Left ventricle myocardium superior (tissue), 1 donor: ENCODE results near the gene ZNF385A. TPM values are rescaled to one million over a fixed set of nuclear protein-coding genes. Genes with fewer than 3 reads are reported as not detected.

Source experiments
- ATAC-seq: fragments of 200-7000 bp; cut with Tn5 transposase; one replicate; pipeline ENCODE4 v1.9.1; 2020; ENCODE audit warnings: mild to moderate bottlenecking, moderate library complexity
- DNase-seq: peaks from one replicate; pipeline ENCODE4 v3.0.0-alpha.2; 2020
- intact Hi-C: fragments of 100-400 bp; cut with micrococcal nuclease; formaldehyde crosslinking; loops from one replicate; pipeline ENCODE4 v1.11.0; 2022
- total RNA-seq: library from RNA; stranded (reverse); fragmentation: NEBNext Ultra II Directional; extraction: Animal tissue kit (Norgen Biotek cat#: 25700); gene quantifications from one replicate; pipeline ENCODE4 v1.2.1, GENCODE V29; 2021
- donor health status: DM: no; HTN: yes; CAD: no; lungs with severe emphysema.

The ZNF385A gene
- total RNA-seq, 1 donor from 2014 or later, result 7.7 TPM

DNA sequence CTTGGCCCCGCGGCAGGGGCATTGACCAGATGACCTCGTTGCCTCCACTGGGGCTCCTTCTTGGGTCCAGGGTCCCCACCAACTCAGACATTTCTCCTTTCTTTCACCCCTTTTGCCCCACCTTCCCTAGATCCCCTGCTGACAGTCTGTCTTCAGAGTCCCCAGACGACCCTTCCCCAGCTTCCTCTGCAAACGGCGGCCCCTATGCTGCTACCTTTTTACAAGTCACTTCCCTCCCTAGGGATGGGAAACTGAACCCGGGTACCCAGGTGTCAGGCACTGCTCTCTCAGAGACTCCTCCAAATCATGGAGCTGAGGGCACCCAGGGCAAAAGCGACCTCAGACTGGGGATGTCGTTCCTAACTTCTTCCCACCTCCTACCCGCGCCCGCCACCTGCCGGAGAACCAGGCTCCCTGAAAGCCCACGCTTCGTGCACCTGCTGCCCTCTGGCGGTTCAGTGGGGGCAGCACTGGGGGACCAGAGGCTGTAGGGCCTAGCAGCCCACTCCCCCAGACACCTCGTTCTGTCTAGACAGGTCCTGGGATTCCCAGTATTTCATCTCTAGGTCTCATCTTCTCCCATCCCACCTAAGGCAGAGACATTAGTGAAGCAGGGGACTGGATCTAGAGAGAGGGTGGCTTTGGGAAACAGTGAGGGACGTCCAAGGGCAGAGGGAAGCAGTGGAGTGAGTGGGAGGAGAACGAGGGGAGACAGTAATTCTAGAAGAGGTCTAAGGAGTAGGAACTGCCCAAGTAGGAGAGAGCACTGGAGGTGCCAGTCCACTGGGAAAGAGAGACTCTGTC is 4.9 kb downstream of the ZNF385A start:
- peak; percentile 96 for DNase-seq
- ATAC-seq, result peak; percentile 82
- intact Hi-C loops, result no loop called here

DNA sequence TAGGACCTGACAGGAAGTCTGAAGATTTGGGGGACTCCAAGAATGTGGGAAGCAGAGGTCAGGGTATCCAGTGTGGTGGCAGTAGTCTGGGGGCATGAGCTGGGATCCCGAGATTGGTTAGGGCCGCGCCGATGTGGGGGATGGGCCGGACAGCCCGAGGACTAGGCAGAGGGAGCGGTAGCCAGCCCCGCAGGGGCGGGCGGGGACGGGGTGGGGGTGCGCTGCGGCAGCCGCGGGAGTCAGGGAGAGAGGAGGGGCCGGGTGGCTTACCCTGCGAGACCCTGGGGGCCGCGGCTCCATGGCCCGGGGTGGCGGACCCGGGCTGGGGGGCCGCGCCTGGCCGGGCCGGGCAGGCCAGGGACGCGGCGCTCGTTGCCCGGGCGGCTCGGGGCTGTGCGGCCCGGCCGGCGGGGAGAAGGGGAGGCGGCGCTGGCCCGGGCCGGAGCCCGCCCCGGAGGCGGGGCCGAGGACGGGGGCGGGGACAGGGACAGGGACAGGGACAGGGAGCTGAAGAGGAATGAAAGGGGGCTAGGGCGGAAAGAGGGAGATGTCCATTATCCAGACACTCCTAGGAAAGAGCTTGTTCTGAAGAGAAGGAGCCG is 5.6 kb downstream of the ZNF385A start:
- DNase-seq (peak; percentile 87), ATAC-seq (peak; percentile 89)
- intact Hi-C loops, result no loop called here

DNA sequence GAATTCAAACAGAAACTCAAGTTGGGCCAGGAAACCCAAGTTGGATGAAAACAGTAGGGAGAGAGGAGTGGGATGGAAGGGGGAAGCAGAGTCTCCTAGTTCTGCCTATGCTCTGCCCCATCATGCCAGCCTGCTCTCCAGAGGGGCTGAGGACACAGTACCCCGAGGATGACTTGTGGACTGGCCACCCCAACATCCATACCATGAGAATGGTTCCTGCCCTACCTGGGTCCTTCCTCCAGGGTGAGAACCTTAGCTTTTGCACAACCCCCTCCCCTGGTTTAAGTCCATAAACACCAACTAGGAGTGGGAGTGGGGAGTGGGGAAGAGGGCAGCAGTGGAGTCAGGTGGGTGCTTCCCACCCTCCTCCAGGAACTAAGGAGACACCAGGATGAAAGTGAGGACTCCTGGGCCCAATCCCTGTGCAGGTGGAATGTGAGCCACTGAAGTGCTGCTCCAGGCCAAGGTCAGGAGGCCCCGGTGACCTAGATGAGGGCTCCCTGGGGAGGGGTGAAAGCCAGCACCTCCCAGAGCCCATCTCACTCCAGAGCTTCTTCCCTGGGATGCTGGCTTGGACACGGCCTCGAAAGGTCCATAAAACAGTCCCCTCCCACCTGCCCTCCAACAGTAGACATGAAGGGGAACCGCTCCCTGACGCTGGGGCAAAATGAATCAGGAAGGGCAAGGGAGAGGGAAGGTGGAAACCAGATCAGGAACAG is 6.6 kb downstream of the ZNF385A start:
- intact Hi-C loops, result no loop called here
- ATAC-seq (no peak), DNase-seq (no peak)

DNA sequence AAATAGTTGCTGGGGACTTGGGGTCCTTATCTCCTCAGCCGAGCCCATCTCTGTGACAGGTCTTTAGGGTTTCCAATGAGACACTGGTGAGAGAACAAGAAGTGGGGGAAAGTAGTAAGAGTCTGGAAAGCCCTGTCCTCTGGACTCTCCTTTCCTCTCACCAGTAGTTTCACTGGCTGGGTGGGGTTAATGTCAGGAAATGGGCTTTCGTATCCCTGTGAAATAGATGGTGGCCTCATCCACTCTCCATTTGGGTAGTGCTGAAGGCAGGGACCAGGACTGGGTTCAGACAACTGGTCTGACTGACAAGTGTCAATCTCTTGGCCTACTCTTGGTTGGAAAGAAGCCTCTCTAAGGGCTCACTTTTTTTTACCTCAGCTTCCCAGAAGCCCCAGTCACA is 7.5 kb downstream of the ZNF385A start:
- intact Hi-C loops, result no loop called here
- no peak for DNase-seq
- ATAC-seq, result no peak

DNA sequence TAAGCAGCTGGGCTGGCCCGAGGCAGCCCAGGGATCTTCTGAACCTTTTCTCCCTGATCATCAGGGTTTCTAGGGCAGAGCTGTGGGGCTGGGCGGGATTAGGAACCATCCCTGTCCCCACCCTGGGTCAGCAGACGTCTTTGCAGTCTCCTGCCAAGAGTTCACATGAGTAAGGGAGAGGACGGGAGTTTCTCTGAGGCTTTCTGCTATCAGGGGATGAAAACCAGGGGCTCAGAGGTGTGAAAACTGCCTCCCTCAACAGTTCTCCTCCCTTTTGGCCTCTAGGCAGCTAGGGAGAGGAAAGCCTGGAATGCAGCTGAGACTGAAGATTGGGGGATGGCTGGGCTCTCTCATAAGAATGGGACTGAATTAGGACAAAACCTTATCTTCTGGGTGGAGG is 7.9 kb downstream of the ZNF385A start:
- ATAC-seq, result peak; percentile 14
- intact Hi-C loops, result no loop called here

DNA sequence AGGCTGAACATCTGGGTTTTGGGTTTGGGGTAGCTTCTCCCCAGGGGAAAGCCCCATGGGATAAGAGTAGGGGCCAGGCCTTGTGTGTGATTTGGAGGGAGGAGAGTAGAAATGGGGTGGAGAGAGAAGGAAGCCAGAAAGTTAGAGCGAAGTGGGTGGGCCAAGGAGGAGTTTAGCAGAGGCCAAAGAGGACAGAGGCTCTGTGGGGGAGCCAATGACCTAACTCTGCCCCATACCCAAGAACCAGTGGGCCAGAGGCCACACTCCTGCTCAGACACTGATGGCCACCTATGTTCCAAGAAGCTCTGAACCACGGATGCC is 9.3 kb downstream of the ZNF385A start:
- intact Hi-C loops, result no loop called here
- DNase-seq (no peak), ATAC-seq (peak; percentile 2)

More for the DNA sequence above, 7.9 kb downstream of the ZNF385A start:
- peak; percentile 54 for DNase-seq

DNA sequence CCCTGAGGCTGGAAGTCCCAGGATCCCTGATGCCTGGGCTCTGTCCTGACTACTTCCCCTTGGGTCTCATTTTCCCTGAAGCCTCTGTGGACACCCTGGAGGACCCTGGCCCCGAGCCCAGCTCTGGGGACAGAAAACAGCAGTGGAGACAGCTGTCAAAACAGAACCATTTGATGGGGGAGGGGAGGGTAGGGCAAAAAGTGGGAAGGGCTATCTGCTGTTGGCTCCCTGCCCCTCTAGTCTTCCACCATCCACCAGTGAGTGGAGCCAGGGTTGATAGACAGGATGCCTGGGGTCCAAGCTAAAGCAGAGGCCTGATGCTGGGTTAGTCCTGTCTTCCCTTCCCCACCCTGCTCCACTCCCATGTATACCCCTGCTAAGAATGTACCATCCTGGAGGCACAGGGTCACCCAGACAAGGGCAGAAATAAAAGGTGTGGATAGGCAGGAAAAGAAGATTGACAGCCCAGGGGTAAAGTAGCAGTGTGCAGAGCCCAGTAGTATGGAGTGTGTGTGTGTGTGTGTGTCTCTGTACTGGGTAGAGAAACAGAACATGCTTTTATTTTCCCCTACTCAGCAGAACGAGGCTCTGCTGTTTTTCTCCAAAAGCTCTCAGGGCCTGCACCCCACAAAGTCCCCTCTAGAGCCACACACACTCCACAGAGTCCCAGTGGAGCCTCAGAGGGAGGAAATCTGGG is 9.8 kb downstream of the ZNF385A start:
- peak; percentile 74 for DNase-seq

DNA sequence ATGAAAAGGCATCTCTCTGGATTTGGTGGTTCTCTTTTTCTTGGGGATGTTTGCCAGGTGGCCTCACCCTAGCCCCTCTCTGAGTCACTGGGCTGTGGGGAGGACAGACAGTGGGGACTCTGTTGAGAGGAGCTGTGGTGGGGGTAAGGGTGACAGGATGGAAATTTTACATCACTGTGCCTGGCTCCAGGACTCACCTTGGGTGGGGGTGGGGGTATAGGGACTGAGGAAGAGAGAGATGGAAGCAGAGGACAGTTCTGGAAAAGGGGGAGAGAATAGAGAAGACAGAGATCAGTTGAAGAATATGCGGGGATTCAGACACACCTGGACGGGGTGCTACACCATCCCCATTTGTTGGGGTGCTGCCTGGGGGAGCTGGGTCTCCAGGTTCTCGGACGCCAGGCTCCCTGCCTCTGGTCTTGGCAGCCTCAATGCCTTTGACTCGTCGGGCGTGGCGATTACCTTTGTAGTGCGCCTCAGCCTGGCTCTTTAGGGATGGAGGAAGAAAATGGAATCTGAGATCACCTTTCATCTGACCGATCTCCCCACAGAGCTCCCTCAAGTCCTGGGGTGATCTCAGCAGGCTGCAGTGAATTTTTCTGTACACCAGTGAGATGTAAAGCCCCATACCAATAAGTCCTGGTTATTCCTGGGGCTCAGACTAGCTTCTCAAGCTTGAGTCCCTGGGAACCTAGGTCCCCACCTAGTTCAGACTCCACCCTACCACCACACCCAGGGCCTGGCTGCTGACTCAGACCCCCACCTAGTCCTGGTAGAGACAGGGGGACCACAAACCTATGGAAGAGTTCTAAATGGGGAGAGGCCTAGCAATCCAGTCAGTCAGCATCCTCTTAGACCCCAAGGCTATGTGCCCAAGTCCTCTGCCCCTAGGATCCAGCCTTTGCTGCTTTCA is 10.6 kb downstream of the ZNF385A start:
- no peak for ATAC-seq
- intact Hi-C loops, result no loop called here

More for the DNA sequence above, 9.8 kb downstream of the ZNF385A start:
- ATAC-seq, result peak; percentile 0
- intact Hi-C loops, result no loop called here

DNA sequence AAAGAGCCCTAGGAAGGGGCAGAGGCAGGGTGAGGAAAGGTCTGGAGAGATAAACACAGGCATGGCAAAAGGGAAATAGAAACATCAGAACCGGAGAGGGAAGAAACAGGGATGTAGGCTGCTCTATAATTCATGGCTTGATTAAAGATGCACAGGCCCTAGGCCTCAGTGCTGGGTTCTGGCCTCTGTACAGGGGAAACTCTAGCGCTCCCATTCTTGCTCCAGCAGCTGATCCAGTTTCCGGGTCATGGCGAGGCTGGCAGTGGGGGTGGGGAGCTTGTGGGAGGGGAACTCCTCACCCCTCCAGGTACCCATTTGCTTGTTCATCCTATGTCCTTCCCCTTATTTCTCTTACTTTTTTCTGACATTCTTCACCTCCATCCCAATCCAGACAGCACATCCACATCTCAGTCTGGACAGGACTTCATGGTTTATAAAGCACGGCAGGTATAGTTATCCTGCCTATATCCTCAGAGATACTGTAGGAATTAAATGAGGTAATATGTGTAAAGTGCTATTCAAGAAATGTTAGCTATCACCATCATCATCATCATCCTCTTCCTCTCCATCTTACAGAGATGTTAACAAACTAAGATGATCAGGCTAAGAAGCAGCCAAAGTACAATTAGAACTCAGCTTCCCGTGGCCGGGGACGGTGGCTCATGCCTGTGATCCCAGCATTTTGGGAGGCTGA is 12.3 kb downstream of the ZNF385A start:
- ATAC-seq (no peak), DNase-seq (peak; percentile 48)
- intact Hi-C loops, result no loop called here

More for the DNA sequence above, 10.6 kb downstream of the ZNF385A start:
- no peak for DNase-seq

DNA sequence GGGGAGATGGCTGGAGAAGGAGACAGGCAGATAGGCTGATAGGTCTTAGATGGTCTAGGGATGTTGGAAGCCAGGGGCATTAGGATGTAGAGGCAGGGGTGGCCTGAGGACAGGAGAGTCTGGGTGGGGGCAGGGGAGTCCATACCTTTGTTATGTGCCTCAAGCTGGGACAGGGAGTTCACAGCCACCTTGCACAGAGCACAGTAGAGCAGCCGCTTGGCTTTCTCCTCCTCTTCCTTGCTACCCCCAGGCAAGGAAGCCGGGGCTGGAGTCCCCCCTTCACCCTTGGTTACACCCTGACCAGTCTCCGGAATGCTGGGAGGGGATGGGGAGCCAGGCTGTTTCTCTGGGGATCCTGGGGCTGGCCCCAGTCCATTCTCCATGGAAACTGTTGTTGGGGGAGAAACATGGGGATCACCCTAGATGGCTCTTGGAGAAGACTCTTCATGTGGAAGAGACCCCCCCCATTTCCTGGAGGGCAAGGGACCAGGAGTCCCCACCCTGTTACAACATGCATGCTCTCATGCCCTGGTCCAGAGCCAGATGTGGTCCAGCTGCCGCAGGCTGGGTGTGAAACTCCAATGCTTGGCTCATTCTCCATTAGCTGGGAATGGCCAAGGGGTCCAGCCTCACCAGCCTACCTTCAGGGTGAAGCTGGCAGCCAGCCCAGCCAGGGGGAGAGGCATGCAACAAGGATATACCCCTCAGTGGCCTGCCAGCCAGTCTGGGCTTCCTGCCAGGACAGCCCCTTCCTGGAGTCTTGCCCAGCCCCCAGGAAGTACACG is 13.0 kb downstream of the ZNF385A start:
- intact Hi-C loops, result no loop called here
- peak; percentile 38 for ATAC-seq
- peak; percentile 84 for DNase-seq

DNA sequence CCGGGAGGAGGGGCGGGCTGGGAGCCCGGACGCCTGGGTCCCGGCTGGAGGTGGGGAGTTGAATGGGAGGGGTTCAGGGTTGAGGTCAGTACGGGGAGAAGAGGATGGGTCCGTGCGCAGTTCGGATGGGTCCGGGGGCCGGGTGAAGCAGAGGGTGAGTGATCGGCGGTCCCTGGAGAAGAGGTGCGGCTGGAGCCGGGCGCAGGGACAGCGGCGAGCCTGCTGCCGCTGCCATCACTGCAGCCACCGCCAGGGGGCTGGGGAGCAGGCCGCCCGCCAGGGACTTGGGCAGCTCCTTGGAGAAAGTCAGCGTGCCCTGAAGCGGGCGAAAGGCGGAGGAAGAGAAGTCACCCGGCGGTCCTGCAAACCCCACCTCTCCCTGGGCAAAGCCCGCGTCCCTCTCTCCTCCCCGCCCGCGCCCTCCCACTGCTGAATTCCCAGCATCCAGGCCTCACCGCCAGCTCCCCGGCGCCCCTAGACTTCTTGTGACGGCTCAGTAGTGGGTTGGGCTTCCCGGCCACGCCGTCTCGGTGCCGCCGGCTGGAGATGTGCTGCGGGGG is 14.3 kb downstream of the ZNF385A start:
- intact Hi-C loops, result no loop called here
- DNase-seq (peak; percentile 87), ATAC-seq (peak; percentile 68)

DNA sequence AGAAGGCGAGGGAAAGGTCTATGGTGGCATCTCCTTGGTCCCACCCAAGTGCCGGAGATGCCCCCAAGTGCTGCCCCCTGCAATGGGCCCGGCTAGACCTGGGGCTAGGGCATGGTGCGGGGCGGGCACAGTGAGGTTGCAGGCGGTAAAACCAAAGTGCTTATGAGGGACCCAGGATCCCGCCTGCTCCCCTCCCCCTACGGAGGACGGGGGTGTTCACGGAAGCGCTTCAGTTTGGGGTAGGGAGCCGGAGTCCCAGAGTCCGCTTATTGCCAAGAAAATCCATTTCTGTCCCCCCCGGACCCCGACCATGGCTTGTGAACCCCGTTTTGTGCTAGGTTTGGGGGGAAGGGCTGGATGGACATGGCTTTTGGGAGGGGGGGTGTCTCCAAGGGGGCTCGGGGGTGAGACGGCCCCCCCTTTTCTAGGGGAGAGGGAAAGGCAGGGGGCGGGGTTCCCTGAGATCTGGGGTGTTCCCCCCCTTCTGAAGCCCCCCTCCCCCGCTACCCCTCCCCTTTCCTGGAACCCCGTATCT is 14.9 kb downstream of the ZNF385A start:
- DNase-seq (no peak), ATAC-seq (peak; percentile 3)
- intact Hi-C loops, result no loop called here

DNA sequence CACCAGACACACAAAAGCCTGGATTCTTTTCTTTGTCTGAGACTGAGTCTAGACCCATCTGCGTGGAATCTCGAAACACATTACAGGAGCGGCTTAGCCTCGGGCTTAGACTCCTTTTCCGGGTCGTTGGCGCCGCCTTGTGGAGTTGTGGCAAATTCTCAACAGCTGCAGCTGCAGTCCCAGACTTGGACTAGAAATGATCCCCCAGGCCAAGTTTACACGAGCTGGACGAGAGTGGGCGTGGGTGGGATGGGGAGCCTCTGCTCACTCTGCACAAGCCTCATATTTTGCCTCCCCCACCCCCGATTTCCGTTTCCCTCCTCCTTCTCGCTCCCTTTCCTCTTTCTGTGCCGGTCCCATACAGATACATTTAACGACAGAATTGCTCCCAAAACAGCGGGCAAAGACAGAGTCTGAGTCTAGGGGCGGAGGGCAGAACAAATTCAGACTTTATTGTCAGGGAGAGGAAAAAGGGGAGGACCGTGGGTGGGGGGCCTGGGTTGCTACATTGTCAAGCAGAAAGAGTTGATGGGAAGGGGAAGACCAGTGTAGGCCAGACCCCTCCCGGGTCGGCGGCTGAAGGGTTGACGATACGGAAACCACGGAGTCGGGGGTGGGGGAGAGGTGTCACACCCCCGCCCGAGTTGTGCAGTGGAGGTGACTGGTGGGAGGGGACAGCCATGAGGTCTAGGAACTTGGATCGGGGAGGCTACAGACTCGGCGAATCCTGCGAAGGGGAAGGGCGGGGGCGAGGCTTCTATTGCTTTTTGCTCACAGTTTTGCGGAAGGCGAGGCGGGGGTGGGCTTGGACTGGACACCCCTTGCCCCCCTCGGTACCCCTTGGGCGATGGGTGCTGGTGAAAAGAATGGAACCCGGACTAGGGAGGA is 15.6 kb downstream of the ZNF385A start:
- ATAC-seq (peak; percentile 64), DNase-seq (peak; percentile 92)
- intact Hi-C loops, result no loop called here

DNA sequence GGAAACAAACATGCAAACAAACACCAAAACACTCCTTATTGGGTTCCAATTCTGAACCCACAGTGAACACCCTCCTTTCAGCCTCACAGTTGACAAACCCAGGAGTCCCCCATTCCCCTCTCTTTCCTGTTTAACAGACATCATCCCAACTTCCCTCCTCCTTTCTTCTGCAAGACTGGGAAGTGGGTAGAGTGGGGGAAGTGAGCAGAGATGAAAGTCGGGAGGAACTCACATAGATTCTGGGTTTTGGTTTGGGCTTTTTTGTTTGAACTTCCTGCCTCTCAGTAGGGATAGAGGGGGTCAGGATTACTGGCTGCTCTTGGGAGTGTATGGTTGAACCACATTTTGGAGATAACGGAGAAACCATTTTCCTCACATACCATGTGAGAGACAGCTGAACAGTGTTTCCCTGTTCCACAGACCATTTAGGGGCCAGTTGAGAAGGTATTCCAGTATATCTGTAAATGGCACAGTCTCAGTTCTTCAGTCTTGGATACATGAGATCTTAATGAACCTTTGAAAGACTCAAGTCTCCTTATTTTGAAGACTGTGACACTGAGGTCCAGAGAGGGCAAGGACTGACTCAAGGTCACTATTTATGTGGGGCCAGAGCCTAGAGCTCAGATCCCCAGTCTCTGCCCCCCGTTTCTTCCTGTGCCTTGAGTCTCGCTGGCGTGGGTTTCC is 16.4 kb downstream of the ZNF385A start:
- ATAC-seq, result no peak
- intact Hi-C loops, result no loop called here
- no peak for DNase-seq

DNA sequence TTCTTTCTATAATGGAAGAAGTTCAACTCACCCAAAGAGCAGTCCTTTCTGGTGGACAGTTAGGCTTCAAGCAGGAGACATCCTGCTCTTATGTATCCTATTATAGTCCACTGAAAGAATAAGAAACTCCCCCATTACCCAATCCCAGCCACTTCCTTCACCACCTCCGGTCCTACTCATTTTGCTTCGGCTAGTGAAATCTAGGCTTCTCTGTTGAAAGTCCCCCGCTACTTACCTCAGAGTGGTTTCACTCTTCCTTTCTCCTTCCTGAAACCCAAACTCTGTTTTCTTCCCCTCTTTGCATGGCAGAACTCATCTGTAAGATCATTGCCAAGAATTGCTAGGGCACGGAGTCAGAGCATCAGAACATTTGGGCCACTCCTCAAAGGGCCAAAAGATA is 20.1 kb downstream of the ZNF385A start, which contains the start of gene GPR84:
GPR84 (minus strand) TSS at position 74 of the 400 bp plus-strand sequence. CDS start 635 bp downstream, outside the sequence.
- DNase-seq (no peak), ATAC-seq (no peak)
- intact Hi-C loops, result loop anchor here (5.0 kb wide), 1 partner anchor 147 kb away; no protein-coding TSS in a partner anchor
